GM10847 (cell line): ENCODE data around the gene NKX1-2.

Experiments used
- POLR2A ChIP-seq: IDR thresholded peaks from 2 replicates; pipeline ENCODE4 v1.6.1; 2011; ENCODE audit not compliant: insufficient read length; ENCODE audit errors: extremely low read depth

NKX1-2 gene

DNA sequence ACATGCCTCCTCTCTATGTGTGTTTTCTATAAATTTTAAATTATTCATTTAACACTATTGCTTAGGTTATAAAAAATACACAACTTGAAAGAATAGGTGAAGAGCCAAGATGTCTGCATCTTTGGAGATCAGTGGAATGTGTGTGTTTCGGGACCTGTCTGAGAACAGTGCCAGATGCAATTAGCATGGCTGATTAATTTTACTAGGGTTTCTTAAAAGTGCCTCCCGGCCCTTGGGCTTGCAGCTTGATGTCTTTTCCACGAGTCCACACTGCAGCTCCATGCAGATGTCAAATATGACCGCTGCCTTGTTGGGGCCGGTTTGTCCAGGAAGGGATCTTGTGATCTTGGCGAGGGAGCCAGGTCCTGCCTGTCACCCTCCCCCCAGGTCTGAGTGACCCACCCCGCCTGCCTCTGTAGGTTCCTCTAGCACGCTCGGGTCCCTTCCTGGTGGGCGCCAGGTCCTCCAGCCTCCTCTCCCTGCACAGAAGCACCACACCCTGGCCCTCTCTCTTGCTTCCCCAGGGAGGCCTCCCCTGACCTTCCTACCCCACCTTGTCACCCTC is 32.5 kb upstream of the NKX1-2 start:
- no peak for TF ChIP-seq POLR2A

DNA sequence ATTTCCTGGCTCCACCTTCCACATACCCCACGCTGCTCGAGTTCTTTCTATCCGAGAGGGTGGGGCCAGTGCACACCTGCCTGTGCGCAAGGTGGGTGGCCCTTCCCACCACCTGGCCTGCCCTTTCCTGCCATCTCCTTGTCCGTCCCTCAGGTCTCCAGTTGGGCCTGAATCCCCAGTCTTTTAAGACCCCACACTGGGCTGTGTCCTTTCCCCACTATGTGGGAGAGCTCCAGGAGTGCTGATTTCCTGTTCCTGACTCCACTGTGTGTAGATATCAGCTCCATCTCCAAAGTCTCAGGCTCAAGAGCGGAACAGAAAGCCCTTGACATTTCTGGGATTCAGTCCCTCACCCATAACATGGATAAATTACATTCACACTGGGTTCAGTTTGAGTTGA is 31.9 kb upstream of the NKX1-2 start:
- no peak for TF ChIP-seq POLR2A

DNA sequence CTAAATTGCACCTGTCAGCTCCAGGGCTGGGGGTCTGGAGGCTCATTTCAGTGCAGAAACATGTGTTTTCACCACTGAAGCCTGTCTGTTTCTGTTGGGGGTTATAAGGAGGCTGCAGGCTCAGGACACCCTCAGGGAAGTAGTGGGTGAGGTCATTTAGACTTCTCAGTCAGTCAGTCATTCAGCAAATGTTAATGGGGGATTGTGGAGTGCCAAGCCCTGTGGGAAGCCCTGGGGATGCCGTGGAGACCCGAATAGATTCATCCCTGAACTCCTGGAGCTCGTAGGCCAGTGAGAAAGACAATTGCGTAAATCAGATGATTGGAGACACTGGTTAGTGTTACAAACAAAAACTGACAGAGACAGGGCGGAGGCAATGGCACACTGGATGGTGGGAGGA is 31.0 kb upstream of the NKX1-2 start:
- no peak for TF ChIP-seq POLR2A

DNA sequence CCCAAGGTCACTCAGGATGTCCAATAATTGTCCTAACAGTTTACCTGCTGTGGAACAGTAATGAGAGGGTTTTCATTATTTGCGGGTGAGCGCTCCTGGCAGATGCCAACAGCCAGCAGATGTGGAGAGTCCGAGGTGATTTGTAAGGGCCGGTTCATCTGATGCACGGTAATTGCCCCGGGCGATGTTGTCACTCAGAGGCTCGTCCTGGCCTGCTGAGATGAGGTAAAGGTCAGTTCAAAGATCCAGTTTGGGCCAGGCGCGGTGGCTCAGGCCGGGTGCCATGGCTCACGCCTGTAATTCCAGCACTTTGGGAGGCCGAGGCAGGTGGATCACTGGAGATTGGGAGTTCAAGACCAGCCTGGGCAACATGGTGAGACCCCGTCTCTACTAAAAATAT is 28.7 kb upstream of the NKX1-2 start:
- TF ChIP-seq POLR2A, result no peak

DNA sequence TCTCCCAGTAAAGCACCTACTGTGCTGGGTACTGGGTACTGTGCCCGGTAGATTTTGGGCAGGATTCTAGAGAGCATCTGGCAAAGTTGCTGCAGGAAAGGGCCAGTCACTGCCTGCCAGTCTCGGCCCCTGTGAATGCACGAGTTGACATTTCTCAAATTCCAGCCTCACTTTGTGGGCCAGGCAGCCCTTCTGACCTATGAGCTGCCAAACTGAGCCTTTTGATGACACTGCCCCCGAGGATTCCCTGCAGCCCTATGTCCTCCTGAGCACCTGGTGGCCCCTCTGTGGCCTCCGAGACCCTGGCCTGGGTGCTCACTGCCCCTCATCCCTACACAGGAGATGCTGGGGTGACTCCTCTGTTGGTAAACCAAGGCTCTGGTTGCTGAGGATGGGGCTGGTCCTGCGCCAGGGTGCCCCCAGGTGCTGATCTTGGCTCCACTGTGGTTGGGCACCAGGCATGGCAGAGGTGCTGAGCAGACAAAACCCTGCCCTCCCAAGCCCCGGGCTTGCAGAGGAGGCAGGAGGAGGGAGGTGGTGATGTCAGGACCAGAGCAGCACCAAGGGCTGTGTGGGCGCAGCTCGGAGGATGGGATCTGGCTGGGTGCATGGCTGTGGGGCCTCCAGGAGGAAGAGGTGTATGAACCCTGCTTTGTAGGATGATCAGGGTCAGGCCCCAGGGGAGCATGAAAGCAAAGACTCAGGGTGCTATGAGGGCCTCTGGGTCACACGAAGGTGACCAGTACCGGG is 28.0 kb upstream of the NKX1-2 start:
- no peak for TF ChIP-seq POLR2A

DNA sequence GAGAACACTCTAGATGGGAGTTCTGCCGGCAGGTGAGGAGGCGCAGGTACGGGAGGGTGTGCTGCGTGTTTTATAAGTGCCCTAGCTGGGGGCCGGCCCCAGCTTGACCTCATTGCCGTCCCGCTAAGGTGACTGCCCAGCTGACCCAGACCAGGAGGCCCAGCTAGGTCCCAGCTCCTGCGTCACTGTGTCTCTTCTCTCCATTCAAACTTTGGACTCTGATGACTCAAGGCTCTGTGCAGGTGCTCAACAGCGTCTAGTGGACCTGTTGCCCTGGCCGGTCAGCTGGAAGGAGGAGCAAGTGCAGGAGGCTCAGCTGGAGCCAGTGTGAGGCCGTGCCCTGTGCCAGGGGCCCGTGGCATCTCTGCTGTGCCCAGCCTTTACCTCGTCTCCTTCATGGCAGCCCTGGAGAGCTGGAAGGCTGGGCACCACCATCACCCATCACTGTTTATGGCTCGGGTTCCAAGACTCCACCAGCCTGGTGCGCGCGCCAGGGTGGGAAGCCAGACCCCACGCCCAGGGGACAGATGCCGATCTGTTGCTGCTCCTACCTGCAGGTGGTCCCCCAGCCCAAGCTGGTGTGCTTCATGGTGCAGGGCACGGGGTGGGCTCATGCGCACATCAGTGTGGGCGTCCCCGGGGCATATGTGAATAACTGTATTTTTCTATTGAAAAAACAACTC is 26.3 kb upstream of the NKX1-2 start:
- TF ChIP-seq POLR2A, result no peak

DNA sequence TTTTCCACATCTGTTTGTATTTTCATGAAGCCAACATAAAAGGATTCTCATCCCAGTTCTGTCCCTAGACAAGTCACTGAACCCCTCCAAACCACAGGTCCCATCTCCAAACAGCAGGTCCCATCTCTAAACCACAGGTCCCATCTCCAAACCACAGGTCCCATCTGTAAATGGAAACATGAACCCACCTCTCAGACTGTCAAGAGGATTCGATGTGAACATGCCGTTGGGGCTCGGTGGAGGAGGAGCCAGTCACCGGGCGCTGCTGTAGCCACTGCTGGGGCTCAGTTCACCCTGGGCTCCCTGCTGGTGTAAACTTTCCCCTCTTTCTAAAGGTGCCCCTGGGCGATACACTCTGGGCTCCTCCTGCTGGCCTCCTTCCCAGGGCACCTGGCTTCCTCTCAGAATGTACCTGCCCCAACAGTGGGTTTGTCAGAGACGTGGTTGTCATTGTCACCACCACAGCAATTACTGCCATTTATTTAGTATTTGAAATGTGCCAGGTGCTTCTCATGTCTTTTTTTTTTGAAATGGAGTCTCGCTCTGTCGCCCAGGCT is 24.8 kb upstream of the NKX1-2 start:
- no peak for TF ChIP-seq POLR2A

DNA sequence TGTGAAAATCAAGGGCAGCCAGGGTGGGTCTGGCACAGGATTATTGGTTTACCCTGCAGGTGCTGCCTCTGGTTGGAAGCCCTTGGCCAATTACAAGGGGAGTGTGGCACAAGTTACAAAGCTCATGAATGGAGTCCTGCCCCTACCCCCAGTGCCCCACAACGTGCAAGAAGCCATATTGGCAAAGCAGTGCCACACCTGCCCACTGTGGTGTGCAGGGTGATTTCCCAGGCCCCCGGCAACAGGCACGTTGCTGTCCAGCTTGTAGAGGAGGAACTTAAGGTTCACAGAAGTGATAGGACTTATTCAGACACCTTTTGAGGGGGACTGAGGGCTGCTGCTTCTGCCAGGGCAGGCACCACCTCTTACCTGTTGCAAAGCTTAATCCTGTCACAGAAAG is 23.2 kb upstream of the NKX1-2 start:
- no peak for TF ChIP-seq POLR2A

DNA sequence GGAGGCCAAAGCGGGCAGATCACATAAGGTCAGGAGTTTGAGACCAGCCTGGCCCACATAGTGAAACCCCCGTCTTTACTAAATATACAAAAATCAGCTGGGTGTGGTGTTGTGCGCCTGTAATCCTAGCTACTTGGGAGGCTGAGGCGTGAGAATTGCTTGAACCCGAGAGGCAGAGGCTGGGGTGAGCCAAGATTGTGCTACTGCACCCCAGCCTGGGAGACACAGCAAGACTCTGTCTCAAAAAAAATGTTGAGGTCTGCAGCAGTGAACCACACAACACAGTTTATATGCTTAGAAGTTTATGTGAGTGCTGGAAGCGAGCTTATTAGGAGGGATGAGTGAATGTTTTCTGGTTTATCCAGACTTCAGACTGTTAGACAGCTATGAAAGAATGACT is 22.2 kb upstream of the NKX1-2 start:
- TF ChIP-seq POLR2A, result no peak

DNA sequence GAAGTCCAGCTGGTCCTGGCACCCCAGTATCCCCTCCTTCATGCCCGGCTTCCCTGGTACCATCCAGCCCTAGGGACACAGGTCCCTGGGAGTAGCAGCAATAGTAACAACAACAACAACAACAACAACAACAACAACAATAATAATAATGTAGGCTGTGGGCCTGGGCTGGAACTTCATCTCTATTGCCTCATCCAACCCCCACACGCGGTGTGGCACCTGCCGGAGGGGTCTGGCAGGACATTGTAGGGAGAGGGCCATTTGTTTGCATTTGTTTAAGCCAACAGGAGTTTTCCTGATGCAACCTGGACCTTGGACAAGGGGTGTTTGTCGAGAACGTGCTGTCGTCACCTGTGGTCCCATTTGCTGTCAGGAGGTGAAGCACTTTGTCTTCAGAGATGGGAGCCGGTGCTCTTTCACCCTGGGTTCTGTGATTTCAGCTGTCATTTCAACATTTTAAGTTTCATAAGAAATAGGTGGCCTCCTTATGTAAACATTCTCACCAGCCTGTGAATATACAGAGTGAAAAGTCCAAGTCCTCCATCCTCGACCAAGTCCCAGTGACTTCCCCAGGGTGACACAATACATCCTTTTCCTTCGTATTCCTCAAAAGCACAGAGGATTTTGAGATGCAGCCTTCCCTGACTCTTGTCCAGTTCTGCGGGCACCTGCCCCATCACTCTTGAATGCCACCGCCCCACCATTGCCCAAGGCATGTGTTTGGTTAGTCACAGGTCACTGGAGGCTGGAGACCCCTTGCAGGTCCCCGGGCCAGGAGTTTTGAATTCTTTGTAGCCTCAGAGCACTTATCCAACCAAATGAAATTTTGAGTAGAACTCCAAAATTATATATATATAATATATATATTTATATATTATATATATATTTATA is 21.0 kb upstream of the NKX1-2 start:
- TF ChIP-seq POLR2A, result no peak

DNA sequence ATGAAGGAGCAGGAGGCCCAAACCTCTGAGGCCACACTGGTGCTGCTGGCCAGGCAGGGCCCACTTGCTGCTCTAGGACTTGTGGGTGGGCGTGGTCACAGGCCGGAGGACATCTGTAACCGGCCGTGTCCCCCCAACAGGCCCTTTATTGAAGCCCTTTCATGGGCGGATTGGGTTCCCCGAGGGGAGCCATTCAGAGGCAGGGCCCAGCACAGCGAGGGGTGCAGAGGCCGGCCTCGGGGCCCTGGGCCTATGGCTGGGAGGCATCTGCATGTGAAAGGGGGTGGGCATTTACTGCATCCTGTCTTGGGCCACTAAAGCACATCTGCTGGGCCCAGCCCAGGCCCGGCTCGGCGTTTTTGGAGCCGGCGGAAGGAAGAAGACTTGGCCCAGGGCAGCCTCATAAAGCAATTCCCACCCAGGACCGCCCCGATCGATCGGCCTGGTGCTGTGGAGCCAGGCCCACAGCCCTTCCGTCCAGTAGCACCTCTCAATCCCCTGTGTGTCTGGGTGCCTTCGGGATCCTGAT is 20.2 kb upstream of the NKX1-2 start:
- no peak for TF ChIP-seq POLR2A

DNA sequence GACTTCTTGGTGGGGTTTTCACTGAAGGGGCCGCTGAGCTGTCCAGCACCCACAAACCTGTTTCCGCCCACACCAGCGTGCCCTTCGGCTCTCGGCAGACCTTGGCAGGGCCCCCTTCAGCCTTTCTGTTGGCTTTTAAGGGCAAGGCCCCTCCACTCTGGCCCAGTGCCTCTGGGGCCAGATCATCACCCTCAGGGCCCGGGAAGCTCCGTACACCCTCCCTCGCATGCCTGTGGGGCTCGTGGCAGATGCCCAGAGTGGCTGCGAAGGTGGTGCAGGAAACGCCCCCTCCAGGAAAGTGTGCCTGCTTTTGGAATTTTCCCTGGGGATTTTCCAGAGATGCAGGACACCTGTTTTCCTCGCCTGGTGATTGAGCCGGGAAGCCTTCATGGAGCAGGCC is 18.8 kb upstream of the NKX1-2 start:
- TF ChIP-seq POLR2A, result no peak

DNA sequence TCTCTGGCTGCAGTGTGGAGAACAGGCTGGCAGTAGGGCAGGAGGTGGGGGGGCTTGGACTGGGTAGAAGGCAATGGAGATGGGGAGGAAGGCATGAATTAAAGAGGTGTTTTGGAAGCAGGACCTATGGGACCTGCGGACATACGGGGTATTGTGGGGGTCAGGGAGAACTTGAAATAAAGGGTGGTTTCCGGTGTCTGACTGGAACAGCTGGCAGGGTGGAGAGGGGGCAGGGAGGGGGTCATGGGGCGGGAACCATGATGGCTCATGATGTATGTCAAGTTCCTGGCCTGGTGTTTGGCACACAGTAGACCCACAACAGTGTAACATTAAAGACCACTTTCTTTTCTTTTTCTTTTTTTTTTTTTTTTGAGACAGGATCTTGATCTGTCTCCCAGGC is 17.3 kb upstream of the NKX1-2 start:
- TF ChIP-seq POLR2A, result no peak

DNA sequence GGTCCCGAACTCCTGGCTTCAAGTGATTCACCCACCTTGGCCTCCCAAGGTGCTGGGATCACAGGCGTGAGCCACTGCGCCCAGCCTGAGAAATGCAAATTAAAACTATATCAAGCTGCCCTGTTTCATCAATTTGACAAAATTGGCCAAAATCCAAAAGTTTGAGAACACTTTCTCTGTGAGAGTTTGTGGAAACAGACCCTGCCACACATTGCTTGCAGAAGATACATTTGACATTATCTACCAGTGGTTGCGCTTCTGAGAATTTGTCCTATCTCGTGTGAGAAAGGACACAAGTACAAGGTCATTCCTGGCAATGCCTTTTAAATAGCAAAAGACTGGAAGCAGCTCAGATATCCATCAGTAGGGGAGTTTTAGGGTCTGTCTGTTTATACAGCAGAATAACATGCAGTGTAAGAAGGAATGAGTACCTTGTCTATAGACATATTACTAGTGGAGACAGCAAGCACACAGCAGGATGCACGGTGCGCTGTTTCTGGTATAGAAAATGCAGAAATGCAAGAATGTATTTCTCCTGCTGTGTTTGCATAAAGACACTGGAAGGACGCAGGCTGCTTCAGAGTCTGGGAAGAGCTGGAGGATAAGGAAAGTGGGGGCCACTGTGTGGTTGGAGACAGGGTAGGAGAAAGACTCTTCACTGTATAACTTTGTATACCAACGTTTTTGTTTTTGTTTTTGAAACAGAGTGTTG is 16.1 kb upstream of the NKX1-2 start:
- no peak for TF ChIP-seq POLR2A

DNA sequence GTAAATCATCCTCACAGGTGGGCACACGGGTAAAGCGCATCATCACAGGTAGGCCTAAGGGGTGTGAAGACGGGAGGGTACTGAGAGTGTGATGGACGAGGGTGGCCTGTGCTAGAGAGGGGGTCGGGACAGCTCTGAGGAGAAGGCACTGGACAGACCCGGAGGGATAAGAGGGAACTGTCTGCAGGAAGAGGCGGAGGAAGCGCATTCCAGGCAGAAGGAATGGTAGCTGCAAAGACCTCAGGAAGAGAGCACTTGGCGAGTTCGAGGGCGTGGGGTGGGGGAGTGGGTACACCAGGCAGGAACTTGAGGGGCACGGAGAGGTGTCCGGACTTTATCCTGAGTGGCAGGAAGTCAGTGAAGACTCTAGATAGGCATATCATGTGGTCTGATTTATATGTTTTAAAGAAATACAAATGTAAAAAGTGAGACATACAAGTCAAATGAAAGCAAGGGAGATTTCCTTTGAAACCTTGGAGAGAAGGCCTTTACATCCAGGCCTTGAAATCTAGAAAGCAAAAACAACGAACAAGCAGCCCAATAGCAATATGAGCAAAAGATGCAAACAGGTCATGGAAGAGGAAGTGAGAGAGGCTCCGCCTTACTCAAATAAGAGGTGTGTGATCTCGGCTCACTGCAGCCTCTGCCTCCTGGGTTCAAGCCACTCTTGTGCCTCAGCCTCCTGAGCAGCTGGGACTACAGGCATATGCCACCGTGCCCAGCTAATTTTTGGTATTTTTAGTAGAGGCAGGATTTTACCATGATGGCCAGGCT is 15.4 kb upstream of the NKX1-2 start:
- TF ChIP-seq POLR2A, result no peak
